WTC11 (cell line): ENCODE data around the gene KCNC3. TPM values are rescaled to one million over a fixed set of nuclear protein-coding genes. Genes with fewer than 3 reads are reported as not detected.
A peak's percentile ranks its signal among the peaks of the same experiment; 100 is the strongest.

ENCODE experiments used
- ATAC-seq: fragments of 200-7000 bp; cut with Tn5 transposase; 2 replicates; pipeline ENCODE4 v1.10.0; 2021; ENCODE audit warnings: mild to moderate bottlenecking, moderate library complexity
- CTCF ChIA-PET: fragments of 300-600 bp; sonication (Branson Sonifier 250); formaldehyde crosslinking; loops from one replicate; lab custom pipeline; 2021; ENCODE audit warnings: antibody characterized with exemption; lab: Charles Lee
- POLR2A ChIA-PET: fragments of 350-600 bp; sonication (Branson Sonifier 250); formaldehyde crosslinking; loops from one replicate; lab custom pipeline; 2021; ENCODE audit warnings: antibody characterized with exemption; lab: Charles Lee
- DNase-seq: peaks from one replicate; pipeline ENCODE4 v3.0.0; 2021; ENCODE audit warnings: low spot score
- H3K27ac Mint-ChIP-seq: 2 replicates; pipeline ENCODE4 v1.8.0; 2021; ENCODE audit warnings: mixed read lengths
- H3K27me3 Mint-ChIP-seq: 2 replicates; pipeline ENCODE4 v1.8.0; 2021; ENCODE audit warnings: low read depth, mild to moderate bottlenecking, moderate library complexity, mixed read lengths
- H3K36me3 Mint-ChIP-seq: 2 replicates; pipeline ENCODE4 v1.8.0; 2021; ENCODE audit warnings: mixed read lengths
- H3K4me1 Mint-ChIP-seq: 2 replicates; pipeline ENCODE4 v1.8.0; 2022; ENCODE audit warnings: mixed read lengths
- H3K4me3 Mint-ChIP-seq: 2 replicates; pipeline ENCODE4 v1.8.0; 2021; ENCODE audit warnings: mild to moderate bottlenecking, moderate library complexity, mixed read lengths
- H3K9me3 Mint-ChIP-seq: 2 replicates; pipeline ENCODE4 v1.8.0; 2021; ENCODE audit warnings: mixed read lengths
- ARID4B ChIP-seq: sonication (generic); formaldehyde crosslinking; IDR thresholded peaks from 2 replicates; pipeline ENCODE4 v1.8.0; 2023; ENCODE audit warnings: missing genetic modification reagents, mild to moderate bottlenecking, borderline replicate concordance
- FOXP1 ChIP-seq: sonication (generic); formaldehyde crosslinking; IDR thresholded peaks from 2 replicates; pipeline ENCODE4 v1.8.0; 2022; ENCODE audit warnings: missing genetic modification reagents, mild to moderate bottlenecking, moderate library complexity, borderline replicate concordance
- FOXP4 ChIP-seq: sonication (generic); formaldehyde crosslinking; IDR thresholded peaks from 2 replicates; pipeline ENCODE4 v1.8.0; 2022; ENCODE audit warnings: mild to moderate bottlenecking, missing genetic modification reagents
- JAZF1 ChIP-seq: fragments of 250-450 bp; sonication (Bioruptor Pico); IDR thresholded peaks from 2 replicates; pipeline ENCODE4 v1.9.0; 2021; ENCODE audit warnings: moderate library complexity, mild to moderate bottlenecking, inconsistent platforms
- NFYB ChIP-seq: sonication (generic); formaldehyde crosslinking; conservative IDR thresholded peaks from 2 replicates; pipeline ENCODE4 v1.8.0; 2022; ENCODE audit warnings: low read depth, missing genetic modification reagents
- SP1 ChIP-seq: sonication (generic); formaldehyde crosslinking; conservative IDR thresholded peaks from 2 replicates; pipeline ENCODE4 v1.8.1; 2022; ENCODE audit warnings: missing genetic modification reagents
- TEAD4 ChIP-seq: sonication (generic); formaldehyde crosslinking; IDR thresholded peaks from 2 replicates; pipeline ENCODE4 v1.8.0; 2022; ENCODE audit warnings: mild to moderate bottlenecking, missing genetic modification reagents
- ZBTB43 ChIP-seq: sonication (generic); formaldehyde crosslinking; IDR thresholded peaks from 2 replicates; pipeline ENCODE4 v1.8.1; 2023; ENCODE audit warnings: mild to moderate bottlenecking, missing genetic modification reagents
- ZNF219 ChIP-seq: sonication (generic); formaldehyde crosslinking; IDR thresholded peaks from 2 replicates; pipeline ENCODE4 v1.8.0; 2023; ENCODE audit warnings: missing genetic modification reagents, mild to moderate bottlenecking, borderline replicate concordance
- ZNF232 ChIP-seq: sonication (generic); formaldehyde crosslinking; IDR thresholded peaks from 2 replicates; pipeline ENCODE4 v1.8.0; 2022; ENCODE audit warnings: mild to moderate bottlenecking, missing genetic modification reagents
- ZNF317 ChIP-seq: sonication (generic); formaldehyde crosslinking; IDR thresholded peaks from 2 replicates; pipeline ENCODE4 v1.8.1; 2023; ENCODE audit warnings: low read depth, mild to moderate bottlenecking, moderate library complexity, missing genetic modification reagents, borderline replicate concordance
- ZNF423 ChIP-seq: fragments of 250-450 bp; sonication (Bioruptor Pico); IDR thresholded peaks from 2 replicates; pipeline ENCODE4 v2.1.2; 2022; ENCODE audit warnings: mild to moderate bottlenecking, moderate library complexity
- total RNA-seq: library from RNA; stranded (reverse); gene quantifications from 3 replicates; pipeline ENCODE4 v1.2.3, GENCODE V29; 2021
- TF ChIP-seq, protein P1 (sequence below): fragments of 250-450 bp; sonication (Bioruptor Pico); IDR thresholded peaks from 2 replicates; pipeline ENCODE4 v2.1.2; 2022; ENCODE audit warnings: mild to moderate bottlenecking, moderate library complexity
- TF ChIP-seq, protein P2 (sequence below): fragments of 250-450 bp; sonication (Bioruptor Pico); IDR thresholded peaks from 2 replicates; pipeline ENCODE4 v1.8.0; 2021; ENCODE audit warnings: mild to moderate bottlenecking

The KCNC3 gene
- total RNA-seq, 1 experiment from 2014 or later, result 8.5 TPM

DNA sequence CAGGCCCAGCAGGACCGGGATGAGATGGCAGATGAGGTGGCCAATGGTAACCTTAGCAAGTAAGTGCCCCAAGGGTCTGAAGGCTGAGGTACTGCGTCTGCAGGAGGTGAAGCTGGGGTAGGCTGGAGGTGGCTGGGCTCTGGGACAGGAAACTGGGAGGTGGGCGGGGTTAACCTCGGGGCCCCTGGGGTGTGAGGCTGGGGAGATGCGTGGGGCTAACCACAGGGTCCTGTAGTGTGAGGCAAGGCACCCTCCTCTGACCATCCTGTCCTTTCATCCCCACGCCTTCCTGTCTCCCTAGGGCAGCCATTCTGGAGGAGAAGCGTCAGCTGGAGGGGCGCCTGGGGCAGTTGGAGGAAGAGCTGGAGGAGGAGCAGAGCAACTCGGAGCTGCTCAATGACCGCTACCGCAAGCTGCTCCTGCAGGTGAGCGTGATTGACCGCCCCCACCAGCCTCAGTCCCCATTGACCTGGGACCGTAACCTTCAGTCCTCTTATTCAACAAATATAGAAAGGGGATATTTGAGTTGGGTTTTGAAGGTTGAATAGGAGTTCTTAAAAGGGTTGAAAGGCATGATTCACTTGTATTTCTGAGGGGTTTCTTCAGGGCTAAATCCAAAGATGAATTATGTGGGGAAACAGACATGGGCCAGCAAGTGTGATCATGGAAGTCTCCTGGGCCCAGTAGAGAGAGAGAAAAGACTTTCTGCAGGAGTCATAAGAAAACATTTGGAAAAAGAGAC is 35.7 kb downstream of the KCNC3 start:
- ATAC-seq, result no peak
- TF ChIP-seq SP1 (CRISPR knock-in tag) (0 out of 2 replicates have a peak, but pooled peaks have one; percentile 1), ZNF232 (CRISPR knock-in tag) (no peak), FOXP4 (no peak), ZNF423 (CRISPR knock-in tag) (no peak), ZNF317 (no peak), ZNF219 (CRISPR knock-in tag) (no peak)
- TF ChIP-seq, protein P1, sequence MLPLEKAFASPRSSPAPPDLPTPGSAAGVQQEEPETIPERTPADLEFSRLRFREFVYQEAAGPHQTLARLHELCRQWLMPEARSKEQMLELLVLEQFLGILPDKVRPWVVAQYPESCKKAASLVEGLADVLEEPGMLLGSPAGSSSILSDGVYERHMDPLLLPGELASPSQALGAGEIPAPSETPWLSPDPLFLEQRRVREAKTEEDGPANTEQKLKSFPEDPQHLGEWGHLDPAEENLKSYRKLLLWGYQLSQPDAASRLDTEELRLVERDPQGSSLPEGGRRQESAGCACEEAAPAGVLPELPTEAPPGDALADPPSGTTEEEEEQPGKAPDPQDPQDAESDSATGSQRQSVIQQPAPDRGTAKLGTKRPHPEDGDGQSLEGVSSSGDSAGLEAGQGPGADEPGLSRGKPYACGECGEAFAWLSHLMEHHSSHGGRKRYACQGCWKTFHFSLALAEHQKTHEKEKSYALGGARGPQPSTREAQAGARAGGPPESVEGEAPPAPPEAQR (CRISPR knock-in tag), result no peak
- TF ChIP-seq, protein P2, sequence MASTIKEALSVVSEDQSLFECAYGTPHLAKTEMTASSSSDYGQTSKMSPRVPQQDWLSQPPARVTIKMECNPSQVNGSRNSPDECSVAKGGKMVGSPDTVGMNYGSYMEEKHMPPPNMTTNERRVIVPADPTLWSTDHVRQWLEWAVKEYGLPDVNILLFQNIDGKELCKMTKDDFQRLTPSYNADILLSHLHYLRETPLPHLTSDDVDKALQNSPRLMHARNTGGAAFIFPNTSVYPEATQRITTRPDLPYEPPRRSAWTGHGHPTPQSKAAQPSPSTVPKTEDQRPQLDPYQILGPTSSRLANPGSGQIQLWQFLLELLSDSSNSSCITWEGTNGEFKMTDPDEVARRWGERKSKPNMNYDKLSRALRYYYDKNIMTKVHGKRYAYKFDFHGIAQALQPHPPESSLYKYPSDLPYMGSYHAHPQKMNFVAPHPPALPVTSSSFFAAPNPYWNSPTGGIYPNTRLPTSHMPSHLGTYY (CRISPR knock-in tag), result no peak
- POLR2A ChIA-PET, result interaction anchor here (0.9 kb wide), 1 partner anchor 22 kb away, joined by 3 read pairs; no protein-coding TSS in a partner anchor
- no peak for DNase-seq
- Mint-ChIP-seq H3K9me3 (no peaks in the 10 kb centered on the region), H3K27me3 (no peaks in the 10 kb centered on the region), H3K27ac (peak overlapping the region; percentile 57), H3K4me3 (no peak overlapping the region), H3K4me1 (peaks cover 26% of the 10 kb centered on the region), H3K36me3 (peaks cover 17% of the 10 kb centered on the region)
- CTCF ChIA-PET, result interaction anchor here (0.6 to 2.1 kb wide), 9 partner anchors 26 to 146 kb away, joined by 3 to 15 read pairs (median 4); partner anchors contain the start of gene KCNC3

GRCh38 chr19:50292216-50292827 is 36.9 kb downstream of the KCNC3 start:
- peak; percentile 81 for DNase-seq
- peak overlapping the region; percentile 57; the same call in 1 of the 2 replicates for H3K27ac Mint-ChIP-seq
- H3K4me3 Mint-ChIP-seq, result peak overlapping the region; percentile 20; the same call in 1 of the 2 replicates
- peak; percentile 91 for ATAC-seq
- H3K27me3 Mint-ChIP-seq, result no peaks in the 10 kb centered on the region
- TF ChIP-seq JAZF1 (CRISPR knock-in tag) (no peak), ZBTB43 (CRISPR knock-in tag) (no peak), SP1 (CRISPR knock-in tag) (0 out of 2 replicates have a peak, but pooled peaks have one; percentile 36)
- no peaks in the 10 kb centered on the region for H3K9me3 Mint-ChIP-seq
- H3K4me1 Mint-ChIP-seq, result peaks cover 26% of the 10 kb centered on the region
- H3K36me3 Mint-ChIP-seq, result peaks cover 25% of the 10 kb centered on the region
- CTCF ChIA-PET, result interaction anchor here (0.8 to 2.6 kb wide), 17 partner anchors 12 to 145 kb away, joined by 3 to 16 read pairs (median 6); partner anchors contain the start of gene KCNC3
- POLR2A ChIA-PET, result interaction anchor here (0.9 to 1.9 kb wide), 2 partner anchors 24 to 144 kb away, joined by 3 to 8 read pairs; no protein-coding TSS in a partner anchor

DNA sequence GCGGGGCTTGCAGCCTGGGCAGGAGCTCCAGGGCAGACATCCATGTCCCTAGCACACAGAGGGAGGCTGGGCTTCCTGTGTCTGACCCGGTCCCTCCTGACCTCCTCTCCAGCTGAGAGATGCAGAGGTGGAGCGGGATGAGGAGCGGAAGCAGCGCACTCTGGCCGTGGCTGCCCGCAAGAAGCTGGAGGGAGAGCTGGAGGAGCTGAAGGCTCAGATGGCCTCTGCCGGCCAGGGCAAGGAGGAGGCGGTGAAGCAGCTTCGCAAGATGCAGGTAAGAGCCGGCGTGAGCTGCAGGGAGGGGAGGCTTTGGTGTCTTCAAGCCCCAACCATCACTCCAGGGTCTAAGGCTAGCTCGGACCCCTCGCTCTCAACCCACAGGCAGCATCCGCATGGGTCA is 38.4 kb downstream of the KCNC3 start:
- Mint-ChIP-seq H3K4me3 (no peak overlapping the region), H3K9me3 (peaks cover 11% of the 10 kb centered on the region), H3K36me3 (peaks cover 40% of the 10 kb centered on the region), H3K4me1 (peaks cover 26% of the 10 kb centered on the region), H3K27me3 (no peaks in the 10 kb centered on the region; the same call in 1 of the 2 replicates), H3K27ac (no peak overlapping the region)
- ATAC-seq (no peak), DNase-seq (no peak)
- ChIA-PET POLR2A (interaction anchor here (1.0 to 1.9 kb wide), 2 partner anchors 25 to 39 kb away, joined by 3 to 8 read pairs; partner anchors contain the start of gene KCNC3), CTCF (interaction anchor here (0.8 to 2.6 kb wide), 5 partner anchors 23 to 143 kb away, joined by 3 to 16 read pairs (median 5); no protein-coding TSS in a partner anchor)
- TF ChIP-seq ARID4B (CRISPR knock-in tag) (no peak), FOXP1 (CRISPR knock-in tag) (no peak), ZBTB43 (CRISPR knock-in tag) (no peak), NFYB (no peak), TEAD4 (CRISPR knock-in tag) (no peak)
